HEK293 (cell line): ENCODE data around the gene OPCML.

ENCODE experiments used
- CTCF ChIP-seq: fragments of 450-650 bp; formaldehyde crosslinking; IDR thresholded peaks from 2 replicates; pipeline ENCODE4 v1.5.1; 2016; ENCODE audit warnings: missing biosample characterization, missing genetic modification characterization
- KLF16 ChIP-seq: fragments of 450-650 bp; formaldehyde crosslinking; IDR thresholded peaks from 2 replicates; pipeline ENCODE4 v1.5.1; 2017; ENCODE audit warnings: missing biosample characterization, missing genetic modification characterization
- KLF9 ChIP-seq: fragments of 450-650 bp; formaldehyde crosslinking; IDR thresholded peaks from 2 replicates; pipeline ENCODE4 v1.5.1; 2016; ENCODE audit warnings: missing biosample characterization, missing genetic modification characterization, low read depth
- REST ChIP-seq: fragments of 450-650 bp; formaldehyde crosslinking; IDR thresholded peaks from 2 replicates; pipeline ENCODE4 v1.5.1; 2016; ENCODE audit warnings: missing biosample characterization, missing genetic modification characterization
- SALL2 ChIP-seq: fragments of 450-650 bp; formaldehyde crosslinking; IDR thresholded peaks from 2 replicates; pipeline ENCODE4 v1.5.0; 2017; ENCODE audit warnings: missing biosample characterization, mild to moderate bottlenecking, missing genetic modification characterization, borderline replicate concordance
- SP2 ChIP-seq: fragments of 450-650 bp; formaldehyde crosslinking; IDR thresholded peaks from 2 replicates; pipeline ENCODE4 v1.5.1; 2016; ENCODE audit warnings: missing biosample characterization, missing genetic modification characterization
- YY1 ChIP-seq: fragments of 450-650 bp; formaldehyde crosslinking; IDR thresholded peaks from 2 replicates; pipeline ENCODE4 v1.5.1; 2018; ENCODE audit warnings: missing biosample characterization, missing genetic modification characterization
- ZBTB21 ChIP-seq: fragments of 450-650 bp; formaldehyde crosslinking; IDR thresholded peaks from 2 replicates; pipeline ENCODE4 v1.5.1; 2017; ENCODE audit warnings: missing biosample characterization, missing genetic modification characterization
- ZNF174 ChIP-seq: fragments of 450-650 bp; formaldehyde crosslinking; IDR thresholded peaks from 2 replicates; pipeline ENCODE4 v1.5.0; 2017; ENCODE audit warnings: missing biosample characterization, mild to moderate bottlenecking, missing genetic modification characterization
- ZNF274 ChIP-seq, 2 experiments: fragments of 200-500 bp in 1 of 2; fragments of 450-650 bp in 1 of 2; sonication (Bioruptor generic) in 1 of 2; formaldehyde crosslinking in 1 of 2; IDR thresholded peaks; 2 replicates each; pipeline versions ENCODE4 v1.5.1 to v1.6.1; 2014 to 2016; ENCODE audit warnings: borderline replicate concordance in 1 of 2, inconsistent platforms in 1 of 2, low read length in 1 of 2, missing biosample characterization in 1 of 2, missing genetic modification characterization in 1 of 2
- ZNF362 ChIP-seq: fragments of 450-650 bp; formaldehyde crosslinking; IDR thresholded peaks from 2 replicates; pipeline ENCODE4 v1.5.1; 2016; ENCODE audit warnings: missing biosample characterization, missing genetic modification characterization
- ZNF549 ChIP-seq: fragments of 450-650 bp; IDR thresholded peaks from 2 replicates; pipeline ENCODE4 v1.5.1; 2018; ENCODE audit warnings: missing biosample characterization, missing genetic modification characterization, mild to moderate bottlenecking, inconsistent platforms, moderate library complexity
- ZNF580 ChIP-seq: fragments of 450-650 bp; formaldehyde crosslinking; IDR thresholded peaks from 2 replicates; pipeline ENCODE4 v1.5.1; 2016; ENCODE audit warnings: missing biosample characterization, missing genetic modification characterization

- no peak for TF ChIP-seq CTCF (tag by site-specific recombination)
- no peak for TF ChIP-seq KLF9 (tag by site-specific recombination)
- TF ChIP-seq ZNF362 (tag by site-specific recombination): no peak
- TF ChIP-seq ZNF274 (IDR thresholded peaks at IDR 0.05; ENCODE audit: low read length): no peak
- no peak for TF ChIP-seq ZNF274 (tag by site-specific recombination; IDR thresholded peaks at IDR 0.05; ENCODE audit: borderline replicate concordance)
- TF ChIP-seq SP2 (tag by site-specific recombination): no peak
- no peak for TF ChIP-seq YY1 (tag by site-specific recombination)
- no peak for TF ChIP-seq ZNF174 (tag by site-specific recombination)
- TF ChIP-seq SALL2: no peak
- TF ChIP-seq KLF16 (tag by site-specific recombination): no peak
- no peak for TF ChIP-seq ZNF549 (tag by site-specific recombination)
- no peak for TF ChIP-seq REST (tag by site-specific recombination)
- no peak for TF ChIP-seq ZBTB21 (tag by site-specific recombination)
- TF ChIP-seq ZNF580 (tag by site-specific recombination): no peak
Observed at GRCh38 chr11:133508468-133508867, 23.8 kb downstream of the OPCML start.
